ENCODE results near the gene KIAA0319L. TPM values are rescaled to one million over a fixed set of nuclear protein-coding genes. Genes with fewer than 3 reads are reported as not detected.

Gene KIAA0319L
- total and polyA plus RNA-seq, 2 donors (not counting 3 experiments of a cell fraction or from before 2014, with no cell fraction given), result 31.4 to 43.4 TPM

DNA sequence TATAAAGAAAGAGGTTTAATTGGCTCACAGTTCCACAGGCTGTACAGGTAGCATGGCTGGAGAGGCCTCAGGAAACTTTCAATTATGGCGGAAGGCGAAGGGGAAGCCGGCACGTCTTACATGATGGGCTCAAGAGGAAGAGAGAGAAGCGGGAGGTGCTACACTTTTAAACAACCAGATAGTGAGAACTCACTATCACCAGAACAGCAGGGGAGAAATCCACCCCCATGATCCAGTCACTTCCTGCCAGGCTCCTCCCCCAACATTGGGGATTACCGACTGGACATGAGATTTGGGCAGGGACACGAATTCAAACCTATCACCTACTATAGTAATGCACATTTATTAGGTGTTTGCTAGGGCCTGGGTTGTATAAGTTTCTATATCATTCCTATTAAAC is 170.9 kb downstream of the KIAA0319L start:
- POLR2A ChIA-PET, result no interaction called here
- dilution Hi-C loops (cut with MboI; ENCODE audit: extremely low pct_ligation_motif_present, low sequenced_read_pairs), result no loop called here
- BruUV-seq (replicated peaks), result no TSS peak

More for the DNA sequence above, 170.9 kb downstream of the KIAA0319L start:
- FAIRE-seq (no peak), DNase-seq (ENCODE audit: low read depth, low spot score) (no peak)
- H3K36me3 ChIP-seq (ENCODE audit: control insufficient read depth in 2 of 2, extremely low read depth in 1 of 2, insufficient read depth in 2 of 2, low read length in 2 of 2), result peaks cover 4 to 13% of the 10 kb centered on the region in 2 experiments
- intact Hi-C loops (cut with micrococcal nuclease), result no loop called here
- H3K79me2 ChIP-seq (ENCODE audit: control insufficient read depth, insufficient read depth, low read length), result no peaks in the 10 kb centered on the region
- no peaks in the 10 kb centered on the region for H3K9me3 ChIP-seq (replicated peaks; ENCODE audit: control insufficient read depth, insufficient read depth, low read length)
- H3K27me3 ChIP-seq (ENCODE audit: control insufficient read depth in 2 of 2, insufficient read depth in 2 of 2, low read length in 2 of 2), result no peaks in the 10 kb centered on the region
- H4K20me1 ChIP-seq (replicated peaks; ENCODE audit: control insufficient read depth, extremely low read depth, insufficient read depth, low read length), result no peaks in the 10 kb centered on the region
- H3K4me2 ChIP-seq (ENCODE audit: insufficient read depth, low read length), result no peak overlapping the region
- H3K4me3 ChIP-seq (replicated peaks in 1 of 3; ENCODE audit: insufficient read depth in 1 of 3, low read depth in 1 of 3, low read length in 3 of 3), result no peak overlapping the region
- TF ChIP-seq JUN (IDR thresholded peaks at IDR 0.05; ENCODE audit: borderline replicate concordance, insufficient read depth, insufficient read length, low read depth) (no peak), POLR2AphosphoS5 (IDR thresholded peaks at IDR 0.05; ENCODE audit: insufficient read depth, low read depth, low read length) (no peak), EZH2 (IDR thresholded peaks at IDR 0.05; ENCODE audit: borderline replicate concordance, low read depth, low read length, severe bottlenecking) (no peak), GATA2 (IDR thresholded peaks at IDR 0.05; ENCODE audit: insufficient read depth, insufficient read length, low read depth, low read length) (no peak), FOS (IDR thresholded peaks at IDR 0.05; ENCODE audit: borderline replicate concordance, insufficient read depth, low read length) (no peak), MYC (IDR thresholded peaks at IDR 0.05; ENCODE audit: low read depth, low read length) (no peak)
- TF ChIP-seq, protein P1, sequence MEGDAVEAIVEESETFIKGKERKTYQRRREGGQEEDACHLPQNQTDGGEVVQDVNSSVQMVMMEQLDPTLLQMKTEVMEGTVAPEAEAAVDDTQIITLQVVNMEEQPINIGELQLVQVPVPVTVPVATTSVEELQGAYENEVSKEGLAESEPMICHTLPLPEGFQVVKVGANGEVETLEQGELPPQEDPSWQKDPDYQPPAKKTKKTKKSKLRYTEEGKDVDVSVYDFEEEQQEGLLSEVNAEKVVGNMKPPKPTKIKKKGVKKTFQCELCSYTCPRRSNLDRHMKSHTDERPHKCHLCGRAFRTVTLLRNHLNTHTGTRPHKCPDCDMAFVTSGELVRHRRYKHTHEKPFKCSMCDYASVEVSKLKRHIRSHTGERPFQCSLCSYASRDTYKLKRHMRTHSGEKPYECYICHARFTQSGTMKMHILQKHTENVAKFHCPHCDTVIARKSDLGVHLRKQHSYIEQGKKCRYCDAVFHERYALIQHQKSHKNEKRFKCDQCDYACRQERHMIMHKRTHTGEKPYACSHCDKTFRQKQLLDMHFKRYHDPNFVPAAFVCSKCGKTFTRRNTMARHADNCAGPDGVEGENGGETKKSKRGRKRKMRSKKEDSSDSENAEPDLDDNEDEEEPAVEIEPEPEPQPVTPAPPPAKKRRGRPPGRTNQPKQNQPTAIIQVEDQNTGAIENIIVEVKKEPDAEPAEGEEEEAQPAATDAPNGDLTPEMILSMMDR (IDR thresholded peaks at IDR 0.05; ENCODE audit: extremely low read depth in 1 of 2, insufficient read depth in 1 of 2, low read depth in 1 of 2, low read length in 2 of 2), result no peak
- CTCF ChIA-PET, result no interaction called here
- H3K4me1 ChIP-seq (ENCODE audit: control insufficient read depth, extremely low read depth, insufficient read depth, low read length), result no peaks in the 10 kb centered on the region
- H2AFZ ChIP-seq (ENCODE audit: low read depth, low read length), result no peak overlapping the region
- H3K9ac ChIP-seq (replicated peaks; ENCODE audit: extremely low read depth, insufficient read depth, low read length), result no peak overlapping the region
- H3K9me1 ChIP-seq (replicated peaks; ENCODE audit: control insufficient read depth, extremely low read depth, insufficient read depth, low read length), result no peaks in the 10 kb centered on the region
- H3K27ac ChIP-seq (ENCODE audit: insufficient read depth, low read depth, low read length), result no peak overlapping the region

Other genes starting within 250 kb of the KIAA0319L start
- gene NCDN, start 396 bp upstream of the KIAA0319L start, total RNA-seq, result 22.0 and 22.3 TPM in 2 replicates
- gene NCDN, start 396 bp upstream of the KIAA0319L start, polyA plus RNA-seq, result 16.7 and 17.3 TPM in 2 replicates
- gene TFAP2E, start 15.9 kb upstream of the KIAA0319L start, total RNA-seq, result 0.18 TPM in 1 of 2 replicates, not detected in the other
- 0.06 TPM in 1 of 2 replicates, not detected in the other for gene TFAP2E, start 15.9 kb upstream of the KIAA0319L start, polyA plus RNA-seq
- gene PSMB2, start 84.1 kb upstream of the KIAA0319L start, total RNA-seq, result 93.6 and 101 TPM in 2 replicates
- gene PSMB2, start 84.1 kb upstream of the KIAA0319L start, polyA plus RNA-seq, result 107 and 118 TPM in 2 replicates
- 15.3 and 18.5 TPM in 2 replicates for gene C1orf216, start 161.5 kb upstream of the KIAA0319L start, total RNA-seq
- gene C1orf216, start 161.5 kb upstream of the KIAA0319L start, polyA plus RNA-seq, result 12.4 and 13.3 TPM in 2 replicates
- 33.2 and 39.5 TPM in 2 replicates for gene CLSPN, start 212.6 kb upstream of the KIAA0319L start, total RNA-seq
- gene CLSPN, start 212.6 kb upstream of the KIAA0319L start, polyA plus RNA-seq, result 3.2 and 4.2 TPM in 2 replicates